ENCODE measurements around the gene PACRG. TPM values are rescaled to one million over a fixed set of nuclear protein-coding genes. Genes with fewer than 3 reads are reported as not detected.

The PACRG gene
- total and polyA plus RNA-seq, 2 of the 8 experiments (the other 6 are each of a cell fraction or from before 2014, with no cell fraction given) = 0.44 to 0.54 TPM

DNA sequence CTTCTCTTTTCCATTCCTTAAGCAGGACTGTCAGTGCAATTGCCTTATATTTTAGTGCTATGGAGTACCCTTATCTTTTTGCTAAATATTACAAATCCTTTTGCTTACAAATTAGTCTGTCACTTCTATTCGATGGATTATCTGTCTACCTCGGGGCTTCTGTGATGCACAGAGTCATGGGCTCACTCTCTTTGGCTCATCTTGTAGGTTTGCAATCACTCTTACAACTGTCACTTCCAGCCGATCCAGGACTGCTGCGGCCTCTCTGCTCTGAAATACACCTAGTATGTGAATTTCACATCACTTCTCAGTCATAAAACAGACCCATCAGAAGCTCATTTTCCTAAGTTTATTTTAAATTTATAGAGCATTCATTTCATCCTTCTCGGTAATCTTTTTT is 393.5 kb downstream of the PACRG start (continued):
- TF ChIP-seq, protein P1, sequence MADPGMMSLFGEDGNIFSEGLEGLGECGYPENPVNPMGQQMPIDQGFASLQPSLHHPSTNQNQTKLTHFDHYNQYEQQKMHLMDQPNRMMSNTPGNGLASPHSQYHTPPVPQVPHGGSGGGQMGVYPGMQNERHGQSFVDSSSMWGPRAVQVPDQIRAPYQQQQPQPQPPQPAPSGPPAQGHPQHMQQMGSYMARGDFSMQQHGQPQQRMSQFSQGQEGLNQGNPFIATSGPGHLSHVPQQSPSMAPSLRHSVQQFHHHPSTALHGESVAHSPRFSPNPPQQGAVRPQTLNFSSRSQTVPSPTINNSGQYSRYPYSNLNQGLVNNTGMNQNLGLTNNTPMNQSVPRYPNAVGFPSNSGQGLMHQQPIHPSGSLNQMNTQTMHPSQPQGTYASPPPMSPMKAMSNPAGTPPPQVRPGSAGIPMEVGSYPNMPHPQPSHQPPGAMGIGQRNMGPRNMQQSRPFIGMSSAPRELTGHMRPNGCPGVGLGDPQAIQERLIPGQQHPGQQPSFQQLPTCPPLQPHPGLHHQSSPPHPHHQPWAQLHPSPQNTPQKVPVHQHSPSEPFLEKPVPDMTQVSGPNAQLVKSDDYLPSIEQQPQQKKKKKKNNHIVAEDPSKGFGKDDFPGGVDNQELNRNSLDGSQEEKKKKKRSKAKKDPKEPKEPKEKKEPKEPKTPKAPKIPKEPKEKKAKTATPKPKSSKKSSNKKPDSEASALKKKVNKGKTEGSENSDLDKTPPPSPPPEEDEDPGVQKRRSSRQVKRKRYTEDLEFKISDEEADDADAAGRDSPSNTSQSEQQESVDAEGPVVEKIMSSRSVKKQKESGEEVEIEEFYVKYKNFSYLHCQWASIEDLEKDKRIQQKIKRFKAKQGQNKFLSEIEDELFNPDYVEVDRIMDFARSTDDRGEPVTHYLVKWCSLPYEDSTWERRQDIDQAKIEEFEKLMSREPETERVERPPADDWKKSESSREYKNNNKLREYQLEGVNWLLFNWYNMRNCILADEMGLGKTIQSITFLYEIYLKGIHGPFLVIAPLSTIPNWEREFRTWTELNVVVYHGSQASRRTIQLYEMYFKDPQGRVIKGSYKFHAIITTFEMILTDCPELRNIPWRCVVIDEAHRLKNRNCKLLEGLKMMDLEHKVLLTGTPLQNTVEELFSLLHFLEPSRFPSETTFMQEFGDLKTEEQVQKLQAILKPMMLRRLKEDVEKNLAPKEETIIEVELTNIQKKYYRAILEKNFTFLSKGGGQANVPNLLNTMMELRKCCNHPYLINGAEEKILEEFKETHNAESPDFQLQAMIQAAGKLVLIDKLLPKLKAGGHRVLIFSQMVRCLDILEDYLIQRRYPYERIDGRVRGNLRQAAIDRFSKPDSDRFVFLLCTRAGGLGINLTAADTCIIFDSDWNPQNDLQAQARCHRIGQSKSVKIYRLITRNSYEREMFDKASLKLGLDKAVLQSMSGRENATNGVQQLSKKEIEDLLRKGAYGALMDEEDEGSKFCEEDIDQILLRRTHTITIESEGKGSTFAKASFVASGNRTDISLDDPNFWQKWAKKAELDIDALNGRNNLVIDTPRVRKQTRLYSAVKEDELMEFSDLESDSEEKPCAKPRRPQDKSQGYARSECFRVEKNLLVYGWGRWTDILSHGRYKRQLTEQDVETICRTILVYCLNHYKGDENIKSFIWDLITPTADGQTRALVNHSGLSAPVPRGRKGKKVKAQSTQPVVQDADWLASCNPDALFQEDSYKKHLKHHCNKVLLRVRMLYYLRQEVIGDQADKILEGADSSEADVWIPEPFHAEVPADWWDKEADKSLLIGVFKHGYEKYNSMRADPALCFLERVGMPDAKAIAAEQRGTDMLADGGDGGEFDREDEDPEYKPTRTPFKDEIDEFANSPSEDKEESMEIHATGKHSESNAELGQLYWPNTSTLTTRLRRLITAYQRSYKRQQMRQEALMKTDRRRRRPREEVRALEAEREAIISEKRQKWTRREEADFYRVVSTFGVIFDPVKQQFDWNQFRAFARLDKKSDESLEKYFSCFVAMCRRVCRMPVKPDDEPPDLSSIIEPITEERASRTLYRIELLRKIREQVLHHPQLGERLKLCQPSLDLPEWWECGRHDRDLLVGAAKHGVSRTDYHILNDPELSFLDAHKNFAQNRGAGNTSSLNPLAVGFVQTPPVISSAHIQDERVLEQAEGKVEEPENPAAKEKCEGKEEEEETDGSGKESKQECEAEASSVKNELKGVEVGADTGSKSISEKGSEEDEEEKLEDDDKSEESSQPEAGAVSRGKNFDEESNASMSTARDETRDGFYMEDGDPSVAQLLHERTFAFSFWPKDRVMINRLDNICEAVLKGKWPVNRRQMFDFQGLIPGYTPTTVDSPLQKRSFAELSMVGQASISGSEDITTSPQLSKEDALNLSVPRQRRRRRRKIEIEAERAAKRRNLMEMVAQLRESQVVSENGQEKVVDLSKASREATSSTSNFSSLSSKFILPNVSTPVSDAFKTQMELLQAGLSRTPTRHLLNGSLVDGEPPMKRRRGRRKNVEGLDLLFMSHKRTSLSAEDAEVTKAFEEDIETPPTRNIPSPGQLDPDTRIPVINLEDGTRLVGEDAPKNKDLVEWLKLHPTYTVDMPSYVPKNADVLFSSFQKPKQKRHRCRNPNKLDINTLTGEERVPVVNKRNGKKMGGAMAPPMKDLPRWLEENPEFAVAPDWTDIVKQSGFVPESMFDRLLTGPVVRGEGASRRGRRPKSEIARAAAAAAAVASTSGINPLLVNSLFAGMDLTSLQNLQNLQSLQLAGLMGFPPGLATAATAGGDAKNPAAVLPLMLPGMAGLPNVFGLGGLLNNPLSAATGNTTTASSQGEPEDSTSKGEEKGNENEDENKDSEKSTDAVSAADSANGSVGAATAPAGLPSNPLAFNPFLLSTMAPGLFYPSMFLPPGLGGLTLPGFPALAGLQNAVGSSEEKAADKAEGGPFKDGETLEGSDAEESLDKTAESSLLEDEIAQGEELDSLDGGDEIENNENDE (IDR thresholded peaks at IDR 0.05; ENCODE audit: insufficient replicate concordance, low read length) = no peak
- no peak for TF ChIP-seq SIRT6 (IDR thresholded peaks at IDR 0.05; ENCODE audit: low read length)
- TF ChIP-seq NRF1 (IDR thresholded peaks at IDR 0.05; ENCODE audit: low read depth, low read length) = no peak
- no peak for TF ChIP-seq HDAC2 (IDR thresholded peaks at IDR 0.05; ENCODE audit: borderline replicate concordance in 1 of 2, low read depth in 2 of 2, low read length in 2 of 2)
- TF ChIP-seq ZNF274 (IDR thresholded peaks at IDR 0.05; ENCODE audit: borderline replicate concordance, extremely low read depth, low read length) = no peak
- no peak for TF ChIP-seq RXRA (IDR thresholded peaks at IDR 0.05; ENCODE audit: insufficient read depth, low read depth, low read length)
